NB4 (cell line): ENCODE results near the gene HMCES.

Experiments used
- CTCF ChIP-seq: IDR thresholded peaks from one replicate; pipeline ENCODE4 v1.5.1; 2012; ENCODE audit warnings: low read depth, low read length
- POLR2A ChIP-seq: IDR thresholded peaks from 2 replicates; pipeline ENCODE4 v1.6.1; 2011; ENCODE audit warnings: mild to moderate bottlenecking; ENCODE audit not compliant: insufficient read length; ENCODE audit errors: extremely low read depth

- TF ChIP-seq CTCF = no peak
- TF ChIP-seq POLR2A = no peak
Measured at GRCh38 chr3:129263161-129263910, 15.3 kb upstream of the HMCES start.
